RCC 7860 (cell line): Measurements from ENCODE around the gene SLAIN1.
"Not testable (repeated sequence)": the region's sequence is repeated elsewhere in the genome, so short reads cannot be mapped to it uniquely, and the experiment has no call there.

Experiments used
- DNase-seq: peaks from one replicate; pipeline ENCODE4 v3.0.0-alpha.2; 2015; ENCODE audit warnings: low spot score
- FAIRE-seq: peaks from 2 replicates; lab custom pipeline; 2012; peaks lifted over from hg19 to GRCh38; lab: Jason Lieb, UNC

SLAIN1 gene

DNA sequence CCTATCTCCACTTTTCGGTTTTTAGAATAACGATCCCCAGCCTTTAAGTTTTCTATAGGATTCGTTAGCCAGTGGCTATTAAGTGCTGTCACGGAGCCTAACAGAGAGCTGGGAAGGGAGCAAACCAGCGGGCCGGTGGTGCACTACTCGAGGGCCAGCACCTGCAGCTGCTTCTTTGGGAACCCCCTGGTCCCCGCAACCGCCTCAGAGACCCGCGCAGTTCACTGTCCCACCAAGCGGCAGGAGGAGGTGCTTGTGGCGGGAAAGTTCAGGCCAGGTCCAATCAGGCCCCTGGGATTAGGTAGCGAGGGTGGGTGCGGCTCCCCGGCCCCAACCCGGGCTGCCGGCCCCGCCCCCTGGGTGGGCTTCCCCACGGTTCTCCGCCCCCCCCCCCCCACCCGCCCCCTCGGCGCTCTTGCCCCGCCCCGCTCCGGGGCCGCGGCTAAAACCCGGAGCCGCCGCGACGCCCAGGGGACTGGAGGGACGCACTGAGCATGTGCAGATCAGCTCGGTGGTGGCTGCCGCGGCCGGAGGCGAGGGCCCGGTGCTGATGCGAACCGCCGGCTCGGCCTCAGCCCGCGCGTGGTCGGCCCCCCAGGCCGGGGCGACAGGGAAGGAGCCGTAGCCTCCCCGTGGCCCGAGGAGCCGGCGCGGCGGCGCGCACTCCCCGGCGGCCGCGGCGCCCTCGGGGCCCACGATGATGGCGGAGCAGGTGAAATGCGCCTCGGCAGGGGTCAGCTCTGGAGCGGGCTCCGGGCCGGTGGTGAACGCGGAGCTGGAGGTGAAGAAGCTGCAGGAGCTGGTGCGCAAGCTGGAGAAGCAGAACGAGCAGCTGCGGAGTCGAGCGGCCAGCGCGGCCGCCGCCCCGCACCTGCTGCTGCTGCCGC lies at the start of gene SLAIN1:
SLAIN1 (plus strand) TSS at position 471 of the 887 bp plus-strand sequence; CDS start at position 698, 227 bp downstream.
- no peak for DNase-seq
- FAIRE-seq, result no peak

DNA sequence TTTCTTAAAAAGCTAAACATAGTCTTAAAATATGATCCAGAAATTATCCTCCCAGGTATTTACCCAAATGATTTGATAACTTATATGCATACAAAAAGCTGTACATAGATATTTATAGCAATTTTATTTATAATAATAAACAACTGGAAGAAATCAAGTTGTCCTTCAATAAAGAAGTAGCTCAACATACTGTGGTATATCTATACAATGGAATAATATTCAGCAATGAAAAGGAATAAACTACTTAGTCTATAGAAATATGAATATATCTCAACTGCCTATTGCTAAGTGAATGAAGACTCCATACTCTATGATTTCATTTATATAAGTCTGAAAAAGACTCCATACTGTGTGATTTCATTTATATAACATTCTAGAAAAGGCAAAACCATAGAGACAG lies 47.1 kb upstream of the SLAIN1 start:
- DNase-seq, result no peak
- no peak for FAIRE-seq

DNA sequence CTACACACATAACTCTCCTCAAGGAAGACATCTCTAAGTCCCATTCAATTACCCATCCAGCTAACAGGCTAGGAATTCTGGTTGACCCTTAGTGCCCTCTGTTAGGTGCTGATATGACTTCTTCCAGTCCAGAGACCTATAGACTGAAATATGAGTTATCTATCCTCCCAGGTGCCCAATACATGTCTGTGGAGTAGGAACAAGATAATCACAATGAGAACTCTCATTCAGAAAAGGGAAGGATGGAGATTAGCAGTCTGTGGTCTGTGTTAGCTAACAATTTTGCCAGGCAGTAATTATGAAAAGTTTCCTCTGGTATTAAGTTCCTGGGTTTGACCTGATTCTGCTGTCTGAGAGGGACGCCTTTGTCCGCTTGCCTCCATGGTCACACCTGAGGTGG lies 44.2 kb upstream of the SLAIN1 start:
- DNase-seq (no peak), FAIRE-seq (no peak)

DNA sequence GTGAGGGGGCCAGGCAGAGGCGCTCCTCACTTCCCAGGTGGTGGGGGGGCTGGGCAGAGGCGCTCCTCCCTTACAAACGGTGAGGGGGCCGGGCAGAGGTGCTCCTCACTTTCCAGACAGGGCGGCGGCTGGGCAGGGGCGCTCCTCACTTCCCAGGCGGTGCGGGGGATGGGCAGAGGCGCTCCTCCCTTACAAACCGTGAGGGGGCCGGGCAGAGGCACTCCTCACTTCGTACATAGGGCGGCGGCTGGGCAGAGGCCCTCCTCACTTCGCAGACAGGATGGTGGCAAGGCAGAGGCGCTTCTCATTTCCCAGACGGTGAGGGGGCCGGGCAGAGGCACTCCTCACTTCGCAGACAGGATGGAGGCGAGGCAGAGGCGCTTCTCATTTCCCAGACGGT lies 37.5 kb upstream of the SLAIN1 start:
- not testable (repeated sequence) for FAIRE-seq, DNase-seq

DNA sequence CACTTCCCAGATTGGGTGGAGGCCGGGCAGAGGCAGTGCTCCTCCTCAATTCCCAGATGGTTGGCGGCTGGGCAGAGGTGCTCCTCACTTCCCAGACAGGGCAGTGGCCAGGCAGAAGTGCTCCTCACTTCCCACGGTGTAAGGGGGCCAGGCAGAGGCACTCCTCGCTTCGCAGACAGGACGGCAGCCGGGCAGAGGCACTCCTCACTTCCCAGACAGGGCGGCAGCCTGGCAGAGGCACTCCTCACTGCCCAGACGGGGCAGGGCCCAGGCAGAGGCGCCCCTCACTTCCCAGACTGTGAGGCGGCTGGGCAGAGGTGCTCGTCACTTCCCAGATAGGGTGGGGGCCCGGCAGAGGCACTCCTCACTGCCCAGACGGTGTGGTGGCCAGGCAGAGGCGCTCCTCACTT lies 36.6 kb upstream of the SLAIN1 start:
- FAIRE-seq (no peak), DNase-seq (no peak)

DNA sequence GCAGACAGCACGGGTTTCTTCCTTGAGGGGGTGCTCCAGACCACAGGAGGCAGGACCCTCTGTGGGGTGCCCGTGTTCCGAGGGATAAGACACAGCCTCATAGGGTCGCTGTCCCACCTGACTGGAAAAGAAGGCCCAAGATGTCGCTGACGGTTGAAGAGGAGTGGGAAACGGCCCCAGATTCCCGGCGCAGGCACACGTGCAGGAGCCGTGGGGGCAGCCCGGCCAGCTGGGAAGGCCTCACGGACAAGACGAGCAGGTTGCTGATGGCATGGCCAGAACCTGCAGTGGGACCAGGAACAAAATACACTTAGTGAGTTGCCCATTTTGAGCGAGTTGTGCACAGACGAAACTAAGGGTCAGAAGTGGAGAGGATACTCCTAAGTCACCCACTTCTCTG lies 35.2 kb upstream of the SLAIN1 start:
- not testable (repeated sequence) for FAIRE-seq, DNase-seq

DNA sequence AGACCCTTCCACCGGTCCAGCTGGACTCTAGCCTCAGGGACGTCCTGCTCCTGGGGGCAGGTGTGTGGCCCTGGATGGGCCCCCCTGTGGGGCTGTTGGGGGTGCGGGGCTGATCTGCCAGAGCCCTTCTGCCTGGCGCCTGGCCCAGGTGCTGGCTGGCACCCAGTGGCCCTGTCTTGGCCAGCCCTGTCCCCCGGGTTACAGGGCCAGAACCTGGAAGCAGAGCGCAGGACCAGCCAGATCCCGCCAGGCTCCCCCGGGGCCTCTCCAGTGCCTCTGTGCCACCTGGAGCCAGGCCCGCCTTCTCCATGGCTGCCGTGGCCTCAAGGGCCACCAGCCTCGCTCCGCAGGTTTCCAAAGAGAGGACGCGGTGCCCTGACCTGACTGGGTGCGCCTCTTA lies 34.7 kb upstream of the SLAIN1 start:
- not testable (repeated sequence) for FAIRE-seq, DNase-seq

DNA sequence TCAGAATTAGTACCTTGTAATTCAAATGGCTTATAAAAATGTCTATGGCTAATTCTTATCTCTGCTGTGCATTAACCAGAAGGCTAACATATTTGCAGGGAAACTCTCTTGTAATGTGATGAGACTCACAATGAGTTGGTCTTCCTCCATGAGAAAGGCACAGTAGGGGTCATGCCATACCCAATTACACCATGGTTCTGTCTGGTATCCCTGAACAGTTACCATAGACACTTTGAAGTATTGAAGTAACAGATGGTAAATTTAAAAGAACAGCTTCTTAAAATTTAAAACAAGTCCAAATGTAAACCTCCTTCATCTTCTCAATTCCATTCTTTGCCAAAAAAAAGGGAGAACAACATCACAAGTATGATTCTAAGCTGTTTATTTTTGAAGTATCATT lies 22.6 kb upstream of the SLAIN1 start:
- FAIRE-seq, result no peak
- DNase-seq, result no peak

DNA sequence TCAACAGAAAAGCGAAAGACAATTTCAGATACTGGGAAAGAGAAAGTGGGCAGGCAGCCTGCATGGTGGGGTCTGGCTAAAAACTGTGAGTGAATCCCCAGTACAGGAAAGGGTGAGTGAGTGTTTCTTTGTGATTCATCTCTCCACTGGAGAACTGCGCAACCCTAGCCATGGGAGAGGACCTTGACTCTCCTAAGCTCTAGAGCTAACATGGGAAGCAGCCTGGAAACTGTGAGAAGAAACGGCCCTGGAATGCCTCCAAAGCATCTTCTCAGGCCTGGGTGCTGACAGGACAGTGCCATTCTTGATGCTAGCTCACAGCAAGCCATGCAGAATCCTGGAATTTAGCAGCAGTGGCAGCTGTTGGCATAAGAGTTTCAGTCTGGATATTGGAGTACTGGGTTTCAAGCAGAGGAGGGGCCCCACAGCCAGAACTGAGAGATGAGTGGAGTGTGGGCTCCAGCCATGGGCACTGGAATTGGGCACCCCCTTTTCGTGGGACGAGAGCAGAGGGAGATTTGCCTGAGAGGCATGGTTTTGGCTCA lies 18.7 kb upstream of the SLAIN1 start:
- DNase-seq (no peak), FAIRE-seq (no peak)

DNA sequence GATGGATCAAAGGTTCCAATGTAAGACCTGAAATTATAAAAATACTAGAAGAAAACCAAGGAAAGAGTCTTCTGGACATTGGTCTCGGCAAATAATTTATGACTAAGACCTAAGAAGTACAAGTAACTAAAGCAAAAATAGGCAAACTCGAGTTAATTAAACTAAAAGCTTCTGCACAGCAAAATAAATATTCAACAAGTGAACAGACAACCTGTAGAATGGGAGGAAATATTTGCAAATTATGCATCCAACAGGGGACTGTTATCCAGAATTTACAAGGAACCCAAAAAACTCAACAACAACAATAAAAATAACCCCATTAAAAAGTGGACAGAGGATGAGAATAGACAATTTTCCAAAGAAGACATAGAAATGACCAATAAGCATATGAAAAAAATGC lies 9.7 kb upstream of the SLAIN1 start:
- FAIRE-seq (no peak), DNase-seq (no peak)

DNA sequence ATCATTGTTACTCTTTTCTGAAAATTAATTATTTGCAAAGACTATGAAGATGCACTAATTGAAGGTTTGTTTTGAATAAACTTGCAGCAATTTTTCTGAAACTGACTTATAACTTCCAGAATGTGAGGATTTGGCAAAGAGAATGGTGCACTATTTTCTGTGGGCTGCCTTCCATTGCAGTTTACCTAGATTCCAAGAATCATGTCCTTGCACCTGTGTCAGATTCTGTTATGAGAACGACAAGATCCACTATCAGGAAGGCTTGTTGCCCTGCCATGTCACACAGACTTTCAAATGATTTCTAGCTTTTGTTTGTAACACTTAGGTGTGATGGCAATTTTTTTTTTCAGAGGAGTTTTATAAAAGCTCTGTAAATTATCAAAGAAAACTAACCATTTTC lies 5.6 kb upstream of the SLAIN1 start:
- no peak for FAIRE-seq
- DNase-seq, result no peak

DNA sequence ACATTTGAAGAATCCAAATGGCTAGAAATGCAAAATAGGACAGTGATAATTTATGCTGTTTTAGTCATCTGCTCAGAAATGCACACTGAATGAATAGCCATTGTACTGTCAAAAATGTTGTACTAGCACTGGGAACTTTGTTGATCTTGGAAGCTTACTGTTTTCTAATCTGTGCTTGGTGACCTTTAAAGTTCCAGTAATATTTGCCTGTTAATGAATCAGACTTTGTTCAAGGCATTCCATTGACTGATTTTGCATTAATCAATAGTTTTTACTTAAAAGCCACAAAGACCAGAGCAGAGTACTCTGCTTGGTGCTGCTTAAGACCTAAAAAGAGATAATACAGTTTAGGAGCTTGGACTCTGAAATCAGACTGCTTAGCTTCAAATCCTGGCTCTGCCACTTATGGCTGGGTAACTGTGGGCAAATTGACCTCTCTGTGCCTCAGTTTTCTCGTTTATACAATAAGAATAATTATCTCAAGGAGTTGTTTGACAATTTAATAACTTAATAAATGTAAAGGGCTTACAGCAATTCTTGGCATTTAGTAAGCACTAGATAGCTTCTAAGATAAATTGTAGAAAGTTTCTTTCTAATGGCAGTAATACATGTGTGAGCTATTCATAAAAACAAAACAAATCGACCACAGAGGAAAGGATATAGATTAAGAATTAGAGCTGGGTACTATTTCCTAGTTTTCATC lies 4.6 kb upstream of the SLAIN1 start:
- DNase-seq (no peak), FAIRE-seq (no peak)

DNA sequence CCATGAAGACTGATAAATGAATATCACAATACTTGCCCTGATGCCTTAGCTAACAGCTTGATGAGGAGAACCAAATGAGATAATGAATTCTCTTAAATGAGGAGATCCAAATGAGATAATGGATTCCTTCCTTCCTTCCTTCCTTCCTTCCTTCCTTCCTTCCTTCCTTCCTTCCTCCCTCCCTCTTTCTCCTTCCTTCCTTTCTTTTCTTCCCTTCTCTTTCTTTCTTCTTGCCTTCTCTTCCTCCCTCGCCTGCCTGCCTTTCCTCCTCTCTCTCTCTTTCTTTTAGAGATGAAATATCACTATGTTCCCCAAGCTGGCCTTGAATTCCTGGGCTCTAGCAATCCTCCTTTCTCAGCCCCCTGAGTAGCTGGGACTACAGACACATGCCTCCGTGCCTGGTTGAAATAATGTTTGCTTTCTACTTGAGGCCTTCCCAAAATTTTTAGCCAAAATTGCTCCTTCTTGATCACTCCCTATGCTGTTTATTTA lies 4.0 kb upstream of the SLAIN1 start:
- no peak for FAIRE-seq
- DNase-seq, result no peak

DNA sequence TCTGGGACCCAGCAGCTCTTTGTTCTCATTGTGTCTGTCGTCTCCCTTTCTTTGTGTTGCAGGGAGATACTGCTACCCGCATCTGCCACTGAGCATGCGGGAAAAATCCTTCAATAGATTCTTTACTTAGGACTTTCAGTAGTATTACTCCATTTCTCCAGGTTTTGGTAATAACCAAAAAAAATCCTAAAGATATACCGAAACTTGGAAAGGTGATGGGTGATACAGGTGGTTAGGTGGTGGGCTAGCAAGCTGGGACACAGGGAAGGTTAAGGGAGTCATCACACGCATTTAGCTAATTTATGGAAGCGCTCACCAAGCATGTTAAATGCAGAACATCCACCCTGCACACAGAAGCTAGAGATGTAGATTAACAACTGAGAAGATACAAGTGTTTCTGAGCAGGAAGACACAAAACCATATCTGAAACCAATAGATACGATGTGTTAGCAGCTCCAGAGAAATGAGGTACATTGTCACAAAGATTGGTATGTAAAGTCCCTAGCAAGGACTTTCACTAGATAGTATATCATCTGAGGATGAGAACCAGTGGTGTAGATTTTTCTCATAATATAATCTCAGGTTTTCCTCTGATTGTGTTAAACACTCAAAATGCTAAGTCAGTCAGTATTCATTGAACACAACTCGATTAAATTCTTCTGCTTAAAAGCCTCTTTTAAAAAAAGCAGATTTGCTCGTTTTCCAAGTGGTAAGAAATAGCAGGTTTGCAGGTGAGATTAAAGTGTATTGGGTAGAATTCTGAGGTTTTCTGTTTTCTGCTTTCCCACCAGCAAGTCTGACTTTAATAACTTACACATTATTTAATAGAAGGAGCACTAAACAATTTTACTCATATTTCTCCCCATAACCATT lies 1.2 kb upstream of the SLAIN1 start:
- FAIRE-seq (no peak), DNase-seq (no peak)

DNA sequence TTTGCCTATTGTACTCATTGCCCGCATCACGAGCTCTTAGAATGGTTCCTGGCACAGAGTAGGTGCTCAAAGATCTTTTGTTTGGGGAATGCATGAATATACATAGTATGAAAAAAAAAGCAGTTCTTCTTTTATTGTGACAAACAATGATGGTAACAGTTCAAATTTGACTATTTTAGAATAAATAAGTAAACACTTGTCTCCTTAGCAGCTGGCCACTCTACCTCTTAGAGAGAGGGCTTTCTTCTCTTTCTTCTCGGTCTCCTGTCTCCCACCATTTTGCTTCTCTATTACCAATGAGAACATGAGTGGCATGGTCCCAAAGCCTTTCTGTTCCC lies 639 bp upstream of the SLAIN1 start:
- no peak for DNase-seq
- FAIRE-seq, result no peak

DNA sequence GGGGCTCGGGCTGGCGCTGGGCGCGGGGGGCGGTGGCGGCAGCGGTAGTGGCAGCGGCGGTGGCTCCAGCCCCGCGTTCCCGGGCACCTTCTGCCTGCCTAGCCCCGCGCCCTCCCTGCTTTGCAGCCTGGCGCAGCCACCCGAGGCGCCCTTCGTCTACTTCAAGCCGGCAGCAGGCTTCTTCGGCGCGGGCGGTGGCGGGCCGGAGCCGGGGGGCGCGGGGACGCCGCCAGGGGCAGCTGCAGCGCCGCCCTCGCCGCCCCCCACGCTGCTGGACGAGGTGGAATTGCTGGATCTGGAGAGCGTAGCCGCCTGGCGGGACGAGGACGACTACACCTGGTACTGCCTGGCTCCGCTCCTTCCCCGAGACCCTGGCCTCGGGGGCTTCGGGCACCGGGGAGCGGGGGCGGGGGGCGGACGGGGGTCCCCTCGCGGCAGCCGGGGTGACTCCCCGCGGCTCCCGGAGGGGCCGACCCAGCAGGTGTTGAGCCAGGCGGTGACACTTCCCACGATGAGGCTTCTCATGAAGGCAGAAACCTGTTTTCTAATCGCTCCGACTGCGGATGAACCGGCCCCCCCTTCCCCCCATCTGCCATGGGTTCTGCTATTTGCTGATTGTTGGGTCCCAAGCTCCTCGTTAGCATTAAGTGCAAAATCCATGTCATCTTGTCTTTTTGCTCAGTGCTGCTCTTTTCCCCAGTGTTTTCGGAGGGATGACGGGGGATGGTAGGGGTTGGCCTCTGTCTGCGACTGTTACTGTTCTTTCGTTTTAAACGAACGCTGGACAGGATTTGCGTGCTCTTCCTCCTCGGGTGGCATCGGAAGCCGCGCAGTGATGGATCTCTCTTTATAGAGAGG lies 943 bp downstream of the SLAIN1 start:
- no peak for FAIRE-seq
- DNase-seq, result no peak

DNA sequence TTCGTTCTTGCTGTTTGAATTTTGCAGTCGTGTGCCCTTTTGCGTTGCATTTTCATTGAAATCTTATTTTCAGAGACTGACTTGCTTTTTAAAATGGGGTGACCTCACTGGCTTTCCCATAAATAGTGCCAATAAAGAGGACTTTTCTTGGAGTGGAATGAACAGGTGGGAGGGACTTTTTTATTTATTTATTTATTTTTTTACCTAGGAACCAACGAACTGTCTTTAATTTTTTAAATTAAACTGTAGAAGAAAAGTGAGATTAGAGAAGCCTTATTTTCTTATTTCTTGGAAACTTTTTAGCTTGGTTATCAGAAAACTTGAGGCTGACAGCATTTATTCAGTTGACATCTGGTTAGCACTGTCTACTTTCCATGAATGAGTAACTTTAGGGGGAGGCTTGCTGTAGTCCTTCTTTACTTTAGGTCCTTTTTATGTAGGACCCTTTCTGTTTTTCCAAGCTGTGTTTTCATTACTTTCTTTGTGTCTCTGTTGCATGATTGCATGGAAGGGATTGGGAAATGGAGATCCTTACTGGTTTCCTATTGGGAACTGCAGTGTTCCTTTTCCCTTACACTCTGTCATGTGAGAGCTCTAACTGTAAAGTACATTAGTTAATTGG lies 1.7 kb downstream of the SLAIN1 start:
- no peak for FAIRE-seq

DNA sequence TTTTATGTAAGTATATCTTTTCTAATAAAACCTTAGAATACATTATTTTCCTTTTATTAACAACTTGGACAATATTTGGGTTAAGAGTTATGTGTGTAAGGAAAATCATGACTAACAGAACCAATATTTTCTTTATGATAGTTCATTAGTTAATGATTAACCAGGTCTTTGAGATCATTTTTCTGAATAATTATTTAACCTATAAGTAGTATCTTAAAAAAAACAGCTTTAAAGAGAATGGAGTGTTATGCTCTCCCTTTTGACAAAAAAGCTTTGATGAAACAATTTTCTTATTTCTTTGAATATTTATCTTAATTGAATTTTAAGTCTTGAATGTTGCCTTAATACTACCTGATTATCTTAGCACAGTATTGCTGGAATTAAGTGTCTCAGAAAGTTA lies 3.8 kb downstream of the SLAIN1 start:
- FAIRE-seq, result no peak

More for the DNA sequence above, 1.7 kb downstream of the SLAIN1 start:
- DNase-seq, result no peak

DNA sequence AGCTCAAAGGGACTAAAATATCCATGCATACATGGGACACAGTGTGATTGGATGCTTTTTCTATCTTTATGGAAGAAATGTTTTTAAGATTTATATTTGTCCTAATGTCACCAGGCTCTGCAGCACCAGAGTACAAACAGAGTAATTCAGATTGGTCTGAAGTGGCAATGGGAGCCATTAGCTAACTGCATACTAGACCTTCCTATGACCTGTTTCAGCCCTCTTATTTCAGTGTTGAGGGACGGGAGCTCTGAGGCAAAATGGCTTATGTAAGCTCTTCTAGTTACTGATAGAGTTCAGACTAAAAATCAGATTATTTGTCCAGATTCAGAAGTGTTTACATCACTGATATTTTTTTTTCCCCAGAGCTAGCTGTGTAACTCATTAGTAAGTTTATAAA lies 4.9 kb downstream of the SLAIN1 start:
- no peak for DNase-seq
- FAIRE-seq, result no peak

More for the DNA sequence above, 3.8 kb downstream of the SLAIN1 start:
- no peak for DNase-seq
